ENCODE data around the gene LST1. TPM values are rescaled to one million over a fixed set of nuclear protein-coding genes. Genes with fewer than 3 reads are reported as not detected.
A peak's percentile ranks its signal among the peaks of the same experiment; 100 is the strongest.

Gene LST1
- total RNA-seq (2012; rRNA removed), result not detected in 2 replicates
- polyA plus RNA-seq (2012; rRNA removed), result not detected in 2 replicates
- polyA plus RNA-seq (2012; cell fraction: cytosol; rRNA removed), result not detected in 2 replicates
- polyA plus RNA-seq (2012; cell fraction: nucleus; rRNA removed; ENCODE audit: low replicate concordance), result not detected in 2 replicates
- Bru-seq, nascent RNA, result not detected
- percentile 24 among the genes with signal in this experiment for BruChase-seq, experiment 1, labeled RNA remaining after a 6-hour chase
- percentile 15 among the genes with signal in this experiment for BruChase-seq, experiment 2, labeled RNA remaining after a 2-hour chase
- long read RNA-seq, result 0 reads

DNA sequence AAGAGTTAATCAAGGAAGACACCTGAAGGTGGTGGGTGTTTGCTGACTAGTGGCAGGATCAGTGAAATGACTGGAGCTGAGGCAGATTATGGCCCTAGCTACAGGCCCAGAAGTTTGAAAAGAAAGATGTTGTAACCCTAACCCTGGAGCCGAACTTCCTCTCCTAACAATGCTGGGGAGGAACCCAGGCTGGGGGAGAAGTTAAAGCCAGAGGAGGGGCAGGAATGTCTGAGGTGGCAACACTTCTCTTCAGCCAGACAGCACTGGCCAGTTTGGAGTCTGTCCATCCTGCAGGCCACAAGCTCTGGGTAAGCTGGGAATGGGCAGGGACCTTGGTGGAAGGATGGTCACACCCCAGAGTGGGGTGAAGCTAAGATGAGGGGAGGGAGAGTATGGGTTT lies at the start of gene LST1:
TSS of gene LST1 (plus strand) at position 270 of the 400 bp plus-strand sequence. CDS start 1,023 bp downstream, outside the sequence.
- Histone ChIP-seq H3K36me3 (ENCODE audit: control insufficient read depth, insufficient read depth, low read length) (no peaks in the 10 kb centered on the region), H3K23ac (ENCODE audit: low read depth, low read length) (no peak within 1 kb of the TSS), H2AK5ac (ENCODE audit: low read depth, low read length) (no peak within 1 kb of the TSS), H3K9ac (ENCODE audit: low read depth, low read length) (no peak within 1 kb of the TSS), H3K4ac (ENCODE audit: low read depth, low read length) (no peak within 1 kb of the TSS), H3K4me3 (ENCODE audit: insufficient read depth, low read depth, low read length) (no peak within 1 kb of the TSS), H4K5ac (ENCODE audit: low read depth, low read length) (no peak within 1 kb of the TSS), H4K20me1 (ENCODE audit: insufficient read depth, low read length) (no peaks in the 10 kb centered on the region), H3K9me3 (ENCODE audit: control insufficient read depth, insufficient read depth, low read length) (no peaks in the 10 kb centered on the region), H3K4me2 (ENCODE audit: low read depth, low read length) (no peak within 1 kb of the TSS), H3K9me1 (ENCODE audit: insufficient read depth, low read length) (no peaks in the 10 kb centered on the region; the same call in 1 of the 2 replicates), H4K91ac (ENCODE audit: insufficient read depth, low read depth, low read length) (no peak within 1 kb of the TSS), H2BK15ac (ENCODE audit: low read depth, low read length) (no peak within 1 kb of the TSS), H3K14ac (replicated peaks; ENCODE audit: low read depth, low read length) (no peak within 1 kb of the TSS), H3K56ac (ENCODE audit: extremely low read depth, insufficient read depth, low read length) (no peak within 1 kb of the TSS), H3K4me1 (ENCODE audit: control insufficient read depth, insufficient read depth, low read length) (peaks cover 4% of the 10 kb centered on the region; the same call in 1 of the 2 replicates), H2BK120ac (ENCODE audit: low read depth, low read length) (no peak within 1 kb of the TSS), H3K27me3 (ENCODE audit: control insufficient read depth, insufficient read depth, low read length) (peaks cover 11% of the 10 kb centered on the region), H2AK9ac (replicated peaks; ENCODE audit: low read depth, low read length, poor library complexity) (peak within 1 kb of the TSS; percentile 61), H3K79me1 (ENCODE audit: low read depth in 1 of 2, low read length in 2 of 2) (no peaks in the 10 kb centered on the region), H2BK5ac (ENCODE audit: low read depth, low read length, poor library complexity, severe bottlenecking) (no peak within 1 kb of the TSS), H4K8ac (ENCODE audit: low read depth in 2 of 2, low read length in 2 of 2) (no peak within 1 kb of the TSS; a peak in 1 of 4 replicates), H2BK20ac (ENCODE audit: low read depth, low read length) (no peak within 1 kb of the TSS), H2AFZ (replicated peaks; ENCODE audit: low read length, poor library complexity) (no peak within 1 kb of the TSS), H3K27ac (ENCODE audit: insufficient read depth, low read length) (no peak within 1 kb of the TSS), H3K18ac (ENCODE audit: low read depth, low read length) (no peak within 1 kb of the TSS)
- no CpG with 5 or more reads among the region's 1 CpG for WGBS, 2 experiments (ENCODE audit: extremely low coverage in 2 of 2, insufficient read length in 1 of 2)
- in situ Hi-C loops (cut with MboI; ENCODE audit: low sequenced_read_pairs), result no loop called here
- CTCF ChIA-PET, result interaction anchor here (1.2 to 1.4 kb wide), 2 partner anchors 35 to 39 kb away, joined by 4 to 8 read pairs; partner anchors contain the start of genes ATP6V1G2 and NFKBIL1
- DNase-seq (no peak), ATAC-seq (ENCODE audit: low read depth) (no peak)
- no TSS peak for BruUV-seq (replicated peaks)
- POLR2A ChIA-PET (ENCODE audit: unreplicated experiment), result no interaction called here
- intact Hi-C loops (cut with micrococcal nuclease), result no loop called here
- dilution Hi-C loops (cut with HindIII; ENCODE audit: low sequenced_read_pairs, unreplicated experiment), result no loop called here
- TF ChIP-seq, protein P1, sequence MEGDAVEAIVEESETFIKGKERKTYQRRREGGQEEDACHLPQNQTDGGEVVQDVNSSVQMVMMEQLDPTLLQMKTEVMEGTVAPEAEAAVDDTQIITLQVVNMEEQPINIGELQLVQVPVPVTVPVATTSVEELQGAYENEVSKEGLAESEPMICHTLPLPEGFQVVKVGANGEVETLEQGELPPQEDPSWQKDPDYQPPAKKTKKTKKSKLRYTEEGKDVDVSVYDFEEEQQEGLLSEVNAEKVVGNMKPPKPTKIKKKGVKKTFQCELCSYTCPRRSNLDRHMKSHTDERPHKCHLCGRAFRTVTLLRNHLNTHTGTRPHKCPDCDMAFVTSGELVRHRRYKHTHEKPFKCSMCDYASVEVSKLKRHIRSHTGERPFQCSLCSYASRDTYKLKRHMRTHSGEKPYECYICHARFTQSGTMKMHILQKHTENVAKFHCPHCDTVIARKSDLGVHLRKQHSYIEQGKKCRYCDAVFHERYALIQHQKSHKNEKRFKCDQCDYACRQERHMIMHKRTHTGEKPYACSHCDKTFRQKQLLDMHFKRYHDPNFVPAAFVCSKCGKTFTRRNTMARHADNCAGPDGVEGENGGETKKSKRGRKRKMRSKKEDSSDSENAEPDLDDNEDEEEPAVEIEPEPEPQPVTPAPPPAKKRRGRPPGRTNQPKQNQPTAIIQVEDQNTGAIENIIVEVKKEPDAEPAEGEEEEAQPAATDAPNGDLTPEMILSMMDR (conservative IDR thresholded peaks at IDR 0.05; ENCODE audit: low read depth, low read length), result no peak
- TF ChIP-seq RCOR1 (IDR thresholded peaks at IDR 0.05; ENCODE audit: insufficient replicate concordance, low read length), result no peak
- TF ChIP-seq SMC3 (IDR thresholded peaks at IDR 0.05; ENCODE audit: low read depth, low read length), result no peak
- TF ChIP-seq, protein P2, sequence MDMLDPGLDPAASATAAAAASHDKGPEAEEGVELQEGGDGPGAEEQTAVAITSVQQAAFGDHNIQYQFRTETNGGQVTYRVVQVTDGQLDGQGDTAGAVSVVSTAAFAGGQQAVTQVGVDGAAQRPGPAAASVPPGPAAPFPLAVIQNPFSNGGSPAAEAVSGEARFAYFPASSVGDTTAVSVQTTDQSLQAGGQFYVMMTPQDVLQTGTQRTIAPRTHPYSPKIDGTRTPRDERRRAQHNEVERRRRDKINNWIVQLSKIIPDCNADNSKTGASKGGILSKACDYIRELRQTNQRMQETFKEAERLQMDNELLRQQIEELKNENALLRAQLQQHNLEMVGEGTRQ (IDR thresholded peaks at IDR 0.05; ENCODE audit: low read depth, low read length), result no peak
- TF ChIP-seq MXI1 (IDR thresholded peaks at IDR 0.05; ENCODE audit: borderline replicate concordance, low read depth, low read length), result no peak
- no peak for TF ChIP-seq RFX5 (IDR thresholded peaks at IDR 0.05; ENCODE audit: low read depth, low read length)
- no peak for TF ChIP-seq BHLHE40 (IDR thresholded peaks at IDR 0.05; ENCODE audit: low read depth, low read length)
- TF ChIP-seq RAD21 (IDR thresholded peaks at IDR 0.05; ENCODE audit: low read length), result no peak
- no peak for TF ChIP-seq MAFK (IDR thresholded peaks at IDR 0.05; ENCODE audit: low read depth, low read length)
- no peak for TF ChIP-seq CHD1 (IDR thresholded peaks at IDR 0.05; ENCODE audit: low read depth, low read length)
- TF ChIP-seq POLR2A (IDR thresholded peaks at IDR 0.05; ENCODE audit: low read depth, low read length), result no peak
